HG03571 (cell line): ENCODE measurements around the gene RAB27B.

Source experiments
- ATAC-seq: cut with Tn5 transposase; IDR thresholded peaks from one replicate; pipeline ENCODE4 v1.9.1; 2021; ENCODE audit not compliant: unreplicated experiment

RAB27B gene

DNA sequence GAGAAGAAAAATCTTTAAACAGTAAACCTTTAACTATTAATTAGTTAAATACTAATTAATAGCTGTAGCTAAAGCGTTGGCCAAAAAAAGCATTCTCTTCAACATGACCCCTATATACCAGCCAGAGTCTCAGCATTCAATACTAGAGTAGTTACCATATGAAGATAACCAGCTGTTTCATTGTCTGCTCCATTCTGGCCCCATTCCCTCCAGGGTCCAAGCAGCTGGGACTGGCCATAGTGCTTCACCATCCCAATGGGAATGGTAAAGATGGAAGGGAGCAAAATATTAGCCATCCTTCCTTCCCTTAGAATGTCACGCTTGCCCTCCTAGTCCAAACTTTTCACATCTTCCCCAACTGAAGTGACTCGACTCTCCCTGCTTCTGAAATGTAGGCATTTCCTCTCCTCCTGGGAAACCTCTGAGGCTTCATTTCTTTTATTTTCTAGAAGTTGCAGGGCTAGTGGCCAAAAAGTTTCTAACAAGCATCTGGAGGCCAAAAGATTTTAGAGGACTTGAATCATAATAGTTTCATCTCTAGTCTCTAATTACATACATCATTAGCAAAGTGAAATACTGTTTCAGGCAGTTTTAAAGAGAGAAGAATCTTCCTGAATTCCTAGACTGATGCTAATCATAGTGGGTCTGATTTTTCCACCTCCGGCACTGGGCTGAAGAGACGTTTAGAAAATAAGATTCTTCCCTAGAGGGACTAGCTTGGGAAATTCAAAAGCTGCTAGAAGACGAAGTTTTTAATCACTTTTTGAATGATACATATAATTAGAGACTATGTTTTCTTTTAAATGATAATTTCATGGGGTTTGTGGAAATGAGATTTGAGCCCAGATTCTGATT lies 78.3 kb downstream of the RAB27B start:
- no peak for ATAC-seq

DNA sequence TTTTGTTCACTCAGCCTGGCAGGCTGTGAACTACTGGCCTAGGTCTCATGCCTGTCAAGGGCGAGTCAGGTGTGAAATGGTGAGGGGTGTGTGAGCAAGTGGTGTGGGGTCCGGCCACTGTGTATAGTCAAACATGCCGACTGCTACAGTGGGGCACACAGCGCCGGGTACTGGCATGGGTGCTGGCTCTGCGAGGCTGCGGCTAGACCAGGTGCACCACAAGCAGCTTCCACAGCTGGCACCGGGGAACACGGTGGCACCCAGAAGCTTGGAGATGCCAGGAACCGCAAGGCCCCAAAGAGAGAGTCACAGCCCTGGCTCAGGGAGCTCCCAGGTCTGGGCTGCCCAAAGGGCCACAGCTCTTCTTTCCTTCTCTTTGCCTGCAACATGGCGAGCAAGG lies 81.3 kb downstream of the RAB27B start:
- ATAC-seq, result no peak

DNA sequence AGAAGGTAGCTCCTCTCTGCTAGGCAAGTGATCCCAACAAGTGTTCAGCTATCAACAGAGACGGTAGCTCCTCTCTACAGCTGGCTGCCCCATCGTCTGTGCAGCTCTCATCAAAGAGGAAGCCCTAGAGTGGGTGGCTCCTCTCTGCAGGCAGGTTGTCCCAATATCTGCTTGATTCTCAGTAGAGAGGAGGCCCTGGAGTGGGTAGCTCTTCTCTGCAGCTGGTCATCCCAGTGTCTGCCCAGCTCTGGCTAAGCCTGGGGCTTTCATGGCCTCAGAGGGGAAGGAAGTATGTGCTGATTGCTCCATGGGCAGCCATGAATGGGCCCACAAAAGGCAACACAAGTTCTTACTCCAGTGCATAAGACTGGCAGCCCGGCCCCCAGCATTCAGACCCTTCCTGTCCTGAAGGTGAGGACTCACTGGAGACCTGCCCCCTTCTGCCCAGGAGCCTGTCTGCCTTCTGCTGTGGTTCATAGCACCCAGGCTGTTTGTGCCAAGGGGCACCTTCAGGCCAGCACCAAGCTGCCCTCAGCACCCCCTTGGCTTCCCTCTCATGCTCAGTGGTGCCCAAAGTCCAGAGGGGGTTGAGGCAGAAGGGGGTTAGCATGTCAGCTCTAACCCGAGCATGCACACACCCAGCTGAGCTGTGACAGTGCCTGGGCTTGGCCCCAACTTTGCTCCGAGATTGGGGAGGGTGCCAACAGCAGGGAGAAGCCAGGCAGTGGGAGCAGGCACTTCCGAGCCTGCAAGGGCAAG lies 82.1 kb downstream of the RAB27B start:
- no peak for ATAC-seq

DNA sequence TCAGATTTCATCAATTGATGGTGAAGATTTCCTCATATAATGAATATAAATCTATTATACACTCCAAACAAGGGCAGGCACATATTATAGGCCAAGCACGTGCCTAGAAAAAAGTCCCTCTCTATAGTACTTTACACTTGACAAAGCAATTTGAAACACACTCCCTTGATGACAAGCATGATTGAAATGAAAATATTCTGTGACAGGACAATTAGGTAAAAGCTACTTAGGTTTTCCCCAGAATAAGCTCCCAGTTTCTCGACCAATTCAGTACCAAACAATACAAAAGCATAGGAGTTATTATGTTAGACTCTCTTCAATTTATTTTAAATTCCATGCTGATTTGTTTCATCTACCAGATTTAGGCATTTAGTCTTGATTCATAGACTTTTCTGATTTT lies 83.3 kb downstream of the RAB27B start:
- ATAC-seq, result no peak

DNA sequence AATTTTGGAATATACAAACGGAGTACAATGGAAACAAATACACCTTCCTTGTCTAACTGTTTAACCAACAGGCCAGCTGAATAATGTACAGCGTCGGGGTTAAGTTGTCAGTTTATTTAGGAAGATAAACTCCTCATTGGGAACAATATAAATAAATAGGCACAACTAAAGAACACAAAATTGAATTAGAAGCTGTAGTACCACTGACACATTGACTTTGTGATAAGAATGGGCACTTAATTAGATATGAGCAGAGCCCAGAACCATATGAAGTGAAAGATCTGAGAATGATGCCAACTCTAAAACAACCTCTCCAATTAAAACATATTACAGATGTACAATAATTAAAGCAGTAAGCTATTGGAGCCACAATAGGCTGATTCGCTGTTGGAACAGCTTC lies 86.5 kb downstream of the RAB27B start:
- ATAC-seq, result no peak

DNA sequence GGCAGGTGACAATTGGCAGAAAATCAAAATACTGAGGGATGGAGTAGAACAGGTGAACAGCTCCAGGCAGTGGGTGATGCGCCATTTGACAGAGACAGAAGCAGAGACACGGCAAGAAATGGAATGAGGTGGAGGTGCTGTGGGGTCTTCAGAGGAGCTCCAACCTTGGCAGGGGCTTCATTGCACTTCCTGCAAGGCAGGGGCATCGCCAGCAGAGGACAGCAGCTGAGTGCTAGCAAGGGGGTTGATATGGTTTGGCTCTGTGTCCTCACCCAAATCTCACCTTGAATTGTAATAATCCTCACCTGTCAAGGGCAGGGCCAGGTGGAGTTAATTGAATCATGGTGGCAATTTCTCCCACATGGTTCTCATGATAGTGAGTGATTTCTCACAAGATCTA lies 88.2 kb downstream of the RAB27B start:
- ATAC-seq, result no peak

DNA sequence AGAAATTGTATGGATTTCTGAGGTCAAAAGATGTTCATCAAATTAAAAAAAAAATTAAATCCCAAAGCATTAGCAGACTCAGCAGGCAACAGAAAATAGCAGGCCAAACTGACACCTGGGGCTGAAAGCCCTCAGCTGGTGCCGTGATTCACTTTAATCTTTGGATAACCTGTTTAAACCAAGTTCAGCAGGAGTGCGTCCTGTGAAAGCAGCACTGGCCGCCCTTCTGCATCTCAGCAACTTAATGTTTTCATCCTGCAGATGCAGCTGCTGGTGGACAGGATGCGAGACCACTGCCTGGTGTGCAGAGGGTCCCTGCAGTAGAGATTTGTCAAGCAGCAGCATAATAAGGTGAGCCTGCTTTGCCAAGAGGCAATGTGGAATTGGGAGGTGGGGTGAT lies 89.8 kb downstream of the RAB27B start:
- no peak for ATAC-seq

DNA sequence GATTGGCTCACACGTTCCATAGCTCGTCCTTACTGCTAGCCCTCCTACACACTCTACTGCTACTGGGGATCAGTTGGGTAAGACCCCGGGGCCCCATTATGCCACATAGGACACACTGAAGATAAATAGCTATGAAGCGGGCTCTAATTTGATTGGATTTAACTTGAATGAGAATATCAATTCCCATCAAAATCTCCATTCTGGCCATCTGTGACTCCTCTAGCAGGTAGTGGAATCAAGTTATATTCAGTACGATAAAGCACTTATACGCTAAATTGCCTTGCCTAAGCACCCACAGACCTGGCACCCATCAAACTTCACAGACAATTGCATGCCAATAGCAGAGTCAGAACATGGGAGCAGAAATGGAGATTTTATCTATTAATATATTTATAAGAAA lies 91.1 kb downstream of the RAB27B start:
- no peak for ATAC-seq

DNA sequence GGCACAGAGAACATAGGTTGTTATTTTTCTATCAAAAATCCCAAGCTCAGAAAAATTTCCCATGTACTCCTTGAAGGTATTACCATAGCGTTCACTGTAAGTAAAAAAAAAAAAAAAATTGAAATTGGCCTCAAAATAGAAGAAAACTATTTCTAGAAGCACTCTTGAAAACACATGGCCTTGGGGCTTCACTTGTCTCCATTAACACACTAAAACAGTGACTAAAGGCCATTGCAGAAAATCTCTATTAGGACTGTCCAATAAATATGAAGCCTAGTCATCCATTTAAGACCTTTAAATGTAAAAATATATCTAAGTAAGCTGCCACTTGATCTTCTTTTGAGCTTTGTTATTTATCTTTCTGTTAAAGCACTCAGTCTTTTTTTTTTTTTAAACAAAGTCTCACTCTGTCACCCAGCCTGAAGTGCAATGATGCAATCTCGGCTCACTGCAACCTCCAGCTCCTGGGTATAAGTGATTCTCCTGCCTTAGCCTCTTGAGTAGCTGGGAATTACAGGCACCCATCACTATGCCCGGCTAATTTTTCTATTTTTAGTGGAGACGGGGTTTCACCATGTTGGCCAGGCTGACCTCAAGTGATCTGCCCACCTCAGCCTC lies 95.2 kb downstream of the RAB27B start:
- ATAC-seq, result no peak

DNA sequence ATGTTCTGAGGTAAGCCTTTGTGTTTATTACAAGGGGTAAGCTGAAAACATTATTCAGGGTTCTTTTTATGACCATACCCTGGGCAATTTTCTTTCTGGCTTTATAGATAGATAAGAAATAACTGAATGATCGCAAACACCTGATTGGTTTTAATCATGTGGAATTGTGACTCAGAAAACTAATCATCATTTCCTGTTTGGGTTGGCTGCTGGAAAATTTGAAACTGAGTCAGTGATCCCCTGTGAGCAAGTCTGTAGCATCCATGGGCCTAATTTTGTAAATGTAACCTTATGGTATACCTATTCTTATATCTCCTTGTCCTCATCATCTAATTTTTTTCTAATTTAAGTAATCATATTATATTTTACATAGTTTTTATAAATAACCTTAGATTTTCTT lies 96.7 kb downstream of the RAB27B start:
- no peak for ATAC-seq

DNA sequence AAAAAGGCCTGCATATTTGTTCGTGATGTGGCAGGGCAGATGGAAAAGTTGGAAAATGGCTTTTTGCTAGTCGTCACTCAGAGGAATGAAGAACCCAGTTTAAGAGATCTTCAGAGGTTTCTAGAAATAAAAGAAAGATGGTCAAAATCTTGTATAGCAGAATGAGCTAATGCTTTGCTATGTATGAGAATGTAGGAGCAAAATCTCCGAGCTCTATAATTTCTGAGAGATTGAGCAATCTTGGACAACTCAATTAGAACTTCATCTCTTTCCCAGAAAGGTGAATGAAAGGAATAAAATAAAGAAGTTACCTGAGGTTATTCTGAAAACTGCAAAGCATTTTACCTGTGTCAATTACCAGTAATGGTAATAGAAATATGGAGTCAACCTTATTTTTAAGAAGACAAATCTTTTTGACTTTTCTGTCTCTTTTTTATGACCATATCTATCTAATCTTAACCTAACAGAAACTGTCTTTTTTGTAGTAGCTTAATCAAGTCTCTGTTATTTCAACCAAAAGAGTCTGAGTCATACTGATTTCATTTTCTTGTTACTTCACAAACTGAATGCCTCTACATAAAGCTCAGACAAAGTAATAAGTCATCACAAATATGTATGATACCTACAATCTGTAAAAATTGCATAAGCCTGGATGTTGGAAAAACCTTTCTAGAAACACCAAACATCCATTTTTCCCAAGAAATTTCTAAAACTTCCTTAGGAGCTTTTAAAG lies 98.5 kb downstream of the RAB27B start:
- ATAC-seq, result no peak

DNA sequence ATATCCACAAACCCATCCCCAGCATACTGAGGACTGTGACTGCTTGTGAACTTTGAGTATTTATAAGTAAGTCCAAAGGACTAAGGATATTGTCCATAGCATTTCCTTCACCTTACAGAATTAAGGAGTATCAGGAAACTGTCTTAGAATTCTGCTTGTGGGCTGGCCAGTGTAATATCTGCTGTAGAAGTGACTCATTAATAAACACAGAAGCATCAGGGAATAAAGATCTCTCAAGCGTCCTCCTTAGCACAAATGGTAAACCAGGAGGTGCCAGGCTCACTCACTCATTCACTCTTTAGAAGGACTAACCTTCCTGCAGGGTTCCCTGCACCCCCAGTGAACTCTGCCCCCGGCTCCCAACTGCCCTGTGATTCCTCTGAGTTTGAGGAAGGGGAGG lies 100.0 kb downstream of the RAB27B start:
- no peak for ATAC-seq

DNA sequence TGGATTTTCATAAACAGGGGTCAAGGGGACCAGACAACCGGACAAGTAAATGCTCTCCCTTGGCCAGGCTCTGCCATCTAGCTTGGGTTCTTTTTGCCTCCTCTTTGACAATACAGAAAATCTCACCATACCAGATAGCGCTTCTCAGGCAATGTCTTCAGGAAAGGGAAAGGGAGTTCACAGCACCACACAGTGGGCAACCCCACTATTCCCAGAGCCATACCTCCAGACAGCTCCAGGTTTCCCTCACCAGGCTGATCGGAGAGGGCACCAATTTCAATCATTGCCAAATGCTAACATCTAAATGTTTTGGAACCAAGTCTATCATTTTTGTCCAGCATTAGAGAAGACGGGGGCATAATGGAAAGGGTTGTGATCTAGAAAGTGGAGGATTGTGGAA lies 102.9 kb downstream of the RAB27B start:
- no peak for ATAC-seq

DNA sequence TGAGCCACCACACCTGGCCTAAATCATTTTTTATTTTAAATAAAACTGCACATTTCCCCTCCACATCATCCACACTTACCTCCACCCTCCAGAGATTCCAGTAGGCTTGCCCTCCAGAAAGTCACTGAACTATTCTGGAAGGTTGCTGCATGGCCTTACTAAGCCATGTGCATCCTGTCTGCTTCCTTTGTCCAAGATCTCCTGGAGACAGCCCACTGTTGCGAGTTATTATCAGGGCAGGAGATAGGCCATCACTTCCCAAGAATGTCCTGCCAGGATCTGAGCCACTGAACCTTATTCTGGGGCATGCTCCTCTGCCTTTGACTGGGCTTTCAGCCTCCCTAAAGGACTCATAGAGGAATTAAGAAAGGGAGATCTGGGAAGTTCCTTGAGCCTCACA lies 104.2 kb downstream of the RAB27B start:
- ATAC-seq, result no peak

DNA sequence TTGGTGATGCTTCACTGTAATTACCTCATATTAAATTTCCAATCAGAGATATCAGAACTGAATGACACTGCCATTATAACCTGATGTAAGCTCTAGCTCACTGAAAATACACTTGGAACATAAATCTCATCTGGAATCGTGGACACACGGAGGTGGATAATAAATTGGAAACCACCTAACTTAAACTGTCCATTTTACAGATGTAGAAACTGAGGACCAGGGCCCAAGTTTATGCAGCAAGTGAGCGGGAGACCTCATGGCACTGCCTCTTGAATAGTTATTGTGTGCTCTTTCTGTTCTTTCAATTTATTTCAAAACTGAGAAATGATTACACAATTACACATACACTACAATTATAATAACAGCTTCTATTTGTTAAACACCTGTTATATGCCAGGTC lies 110.2 kb downstream of the RAB27B start:
- no peak for ATAC-seq

DNA sequence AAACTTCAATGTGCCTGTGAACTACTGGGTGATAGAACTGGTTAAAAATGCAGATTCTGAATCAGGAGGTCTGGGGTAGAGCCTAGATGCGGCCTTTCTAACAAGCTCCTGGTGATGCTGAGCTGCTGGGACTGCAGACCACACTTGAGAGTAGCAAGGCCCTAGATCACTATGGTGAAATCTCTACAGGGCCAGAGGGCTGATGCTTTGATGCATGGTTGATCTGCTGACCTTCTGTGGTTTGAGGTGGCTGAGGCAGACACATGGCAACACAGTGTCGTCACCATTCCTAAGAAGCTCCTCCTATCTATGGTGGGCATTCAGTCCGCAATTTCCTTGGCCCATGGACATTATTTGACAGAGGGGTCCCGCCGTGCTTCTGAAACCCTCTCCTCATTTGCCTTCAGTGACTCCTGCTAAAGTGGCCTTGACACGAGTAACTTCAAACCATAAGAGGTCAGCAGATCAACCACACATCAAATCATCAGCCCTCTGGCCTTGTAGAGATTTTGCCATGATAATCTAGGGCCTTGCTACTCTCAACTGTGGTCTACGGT lies 111.2 kb downstream of the RAB27B start:
- ATAC-seq, result no peak

DNA sequence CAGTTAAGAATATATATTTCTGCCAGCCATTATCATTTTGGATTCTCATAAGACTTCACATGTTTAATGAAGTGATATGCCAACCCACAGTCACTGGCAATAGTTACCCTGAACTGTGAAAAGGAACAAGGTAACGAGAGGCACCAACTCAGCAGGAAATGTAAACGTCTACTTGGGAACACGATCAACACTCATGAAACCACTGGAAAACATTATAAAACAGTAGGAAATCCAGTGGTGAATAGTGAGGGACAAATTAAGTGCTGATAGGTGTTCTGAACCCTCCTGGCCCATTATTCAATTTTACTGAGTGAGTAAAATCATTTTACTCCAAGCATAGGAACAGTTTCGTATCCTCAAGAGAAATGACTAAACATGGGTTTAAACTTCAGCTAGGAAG lies 113.9 kb downstream of the RAB27B start:
- no peak for ATAC-seq

DNA sequence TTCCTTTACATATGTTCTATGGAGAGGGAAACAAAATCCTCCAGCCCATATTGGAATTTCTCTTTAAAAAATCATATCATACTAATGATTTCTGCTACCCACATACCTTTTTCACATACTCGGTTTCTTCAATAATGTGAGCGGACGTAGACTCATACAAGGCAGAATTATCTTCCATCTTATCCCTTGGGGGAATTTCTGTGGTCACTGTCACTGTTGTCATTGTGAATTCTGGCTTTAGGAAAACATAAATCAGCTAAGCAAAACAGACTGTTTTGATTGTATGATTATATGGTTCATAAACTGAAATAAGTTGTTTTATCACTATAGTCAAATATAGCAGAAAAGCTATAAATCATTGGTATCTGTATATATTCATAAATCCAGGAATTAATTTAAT lies 114.3 kb downstream of the RAB27B start:
- ATAC-seq, result no peak
